LNCAP (cell line): ENCODE data around the gene ZCCHC24.

ENCODE experiments used
- CTCF ChIP-seq: fragments of 450-650 bp; IDR thresholded peaks from 2 replicates; pipeline ENCODE4 v1.5.1; 2017; ENCODE audit warnings: mild to moderate bottlenecking

Gene ZCCHC24

GRCh38 chr10:79488336-79488735 is 42.9 kb upstream of the ZCCHC24 start:
- no peak for TF ChIP-seq CTCF

GRCh38 chr10:79487296-79488194 is 42.1 kb upstream of the ZCCHC24 start:
- TF ChIP-seq CTCF, result peak; percentile 82

GRCh38 chr10:79484476-79484875 is 39.1 kb upstream of the ZCCHC24 start:
- TF ChIP-seq CTCF, result no peak

- no peak for TF ChIP-seq CTCF
These were observed 38.5 kb upstream of the ZCCHC24 start for GRCh38 chr10:79483948-79484347.

- no peak for TF ChIP-seq CTCF
These were observed 37.9 kb upstream of the ZCCHC24 start for GRCh38 chr10:79483299-79483698.

GRCh38 chr10:79482741-79483140 is 37.3 kb upstream of the ZCCHC24 start:
- TF ChIP-seq CTCF, result no peak

- no peak for TF ChIP-seq CTCF
These were observed 36.9 kb upstream of the ZCCHC24 start for GRCh38 chr10:79482304-79482703.
